ENCODE measurements around the gene FHIT. TPM values are rescaled to one million over a fixed set of nuclear protein-coding genes. Genes with fewer than 3 reads are reported as not detected.

FHIT gene
- total and polyA plus RNA-seq, 9 donors = 5.1 to 11.8 (median 9.5) TPM

- WGBS, 3 donors = 61 to 78% (median 78%) methylated on average over 2 of the region's 2 CpGs
- Histone ChIP-seq H3K27ac (no peak overlapping the region), H3K4me1 (ENCODE audit: insufficient read depth) (no peaks in the 10 kb centered on the region), H3K9me3 (no peaks in the 10 kb centered on the region), H3K27me3 (no peaks in the 10 kb centered on the region), H3K4me3 (no peak overlapping the region), H3K36me3 (no peaks in the 10 kb centered on the region)
- TF ChIP-seq POLR2A (IDR thresholded peaks at IDR 0.05) = no peak
- no peak for TF ChIP-seq CTCF (IDR thresholded peaks at IDR 0.05)
- no peak for TF ChIP-seq EP300 (IDR thresholded peaks at IDR 0.05)
- intact Hi-C loops (cut with DNase I) = no loop called here
- DNase-seq = no peak
These were observed 1255.2 kb downstream of the FHIT start for GRCh38 chr3:59996056-59996455.

- Histone ChIP-seq H3K9me3 (no peaks in the 10 kb centered on the region), H3K27ac (no peak overlapping the region), H3K36me3 (no peaks in the 10 kb centered on the region), H3K4me3 (no peak overlapping the region), H3K4me1 (ENCODE audit: insufficient read depth) (no peaks in the 10 kb centered on the region), H3K27me3 (no peaks in the 10 kb centered on the region)
- WGBS, 3 donors = 92 to 97% (median 94%) methylated on average over 4 of the region's 4 CpGs
- TF ChIP-seq CTCF (IDR thresholded peaks at IDR 0.05) = no peak
- TF ChIP-seq EP300 (IDR thresholded peaks at IDR 0.05) = no peak
- no peak for TF ChIP-seq POLR2A (IDR thresholded peaks at IDR 0.05)
- intact Hi-C loops (cut with DNase I) = no loop called here
- no peak for DNase-seq
These were observed 1255.7 kb downstream of the FHIT start for GRCh38 chr3:59995563-59995962.

GRCh38 chr3:59994732-59995304 lies 1256.4 kb downstream of the FHIT start:
- Histone ChIP-seq H3K27ac (no peak overlapping the region), H3K4me1 (ENCODE audit: insufficient read depth) (no peaks in the 10 kb centered on the region), H3K4me3 (no peak overlapping the region), H3K9me3 (no peaks in the 10 kb centered on the region), H3K36me3 (no peaks in the 10 kb centered on the region), H3K27me3 (no peaks in the 10 kb centered on the region)
- intact Hi-C loops (cut with DNase I) = no loop called here
- 89 to 93% (median 91%) methylated on average over 6 of the region's 6 CpGs for WGBS, 3 donors
- no peak for TF ChIP-seq EP300 (IDR thresholded peaks at IDR 0.05)
- no peak for TF ChIP-seq CTCF (IDR thresholded peaks at IDR 0.05)
- TF ChIP-seq POLR2A (IDR thresholded peaks at IDR 0.05) = no peak
- no peak for DNase-seq

GRCh38 chr3:59992578-59992977 lies 1258.7 kb downstream of the FHIT start:
- no peak for TF ChIP-seq CTCF (IDR thresholded peaks at IDR 0.05)
- no peak for TF ChIP-seq EP300 (IDR thresholded peaks at IDR 0.05)
- no peak for TF ChIP-seq POLR2A (IDR thresholded peaks at IDR 0.05)

More at GRCh38 chr3:59992578-59992977, 1258.7 kb downstream of the FHIT start:
- Histone ChIP-seq H3K36me3 (no peaks in the 10 kb centered on the region), H3K27ac (no peak overlapping the region), H3K9me3 (no peaks in the 10 kb centered on the region), H3K4me3 (no peak overlapping the region), H3K4me1 (ENCODE audit: insufficient read depth) (no peaks in the 10 kb centered on the region), H3K27me3 (no peaks in the 10 kb centered on the region)
- 74 to 85% (median 84%) methylated on average over 4 of the region's 4 CpGs for whole genome bisulfite sequencing, 3 donors
- intact Hi-C loops (cut with DNase I) = no loop called here
- DNase-seq = no peak

Measured in ovary (tissue), 9 donors.